ENCODE measurements around the gene MRPL11. TPM values are rescaled to one million over a fixed set of nuclear protein-coding genes. Genes with fewer than 3 reads are reported as not detected.

MRPL11 gene
- total RNA-seq, 1 experiment from 2014 or later = 105 TPM

GRCh38 chr11:66450560-66450959, 11.9 kb upstream of the MRPL11 start:
- peaks cover 12% of the 10 kb centered on the region for H3K27me3 Mint-ChIP-seq (ENCODE audit: low read depth)
- Histone ChIP-seq H3K4ac (ENCODE audit: low read depth, low read length) (no peak overlapping the region), H3K9ac (ENCODE audit: extremely low read depth, insufficient read length, low read length) (no peak overlapping the region), H4K91ac (ENCODE audit: insufficient read length, low read depth, low read length) (no peak overlapping the region), H4K20me1 (ENCODE audit: control insufficient read depth, insufficient read depth, insufficient read length) (no peaks in the 10 kb centered on the region), H3K79me1 (ENCODE audit: insufficient read depth, low read depth, low read length, poor library complexity, severe bottlenecking) (no peaks in the 10 kb centered on the region), H2BK12ac (ENCODE audit: insufficient read length, low read depth, low read length) (no peak overlapping the region), H2BK120ac (ENCODE audit: low read depth, low read length, poor library complexity, severe bottlenecking) (no peak overlapping the region), H3K27me3 (ENCODE audit: insufficient read depth, low read length) (no peaks in the 10 kb centered on the region), H3K27ac (ENCODE audit: insufficient read length, low read depth, low read length) (no peak overlapping the region), H3K4me2 (ENCODE audit: insufficient read depth, insufficient read length, low read length) (no peak overlapping the region), H3T11ph (ENCODE audit: low read length) (no peak overlapping the region), H3K14ac (ENCODE audit: insufficient read depth, low read length) (no peak overlapping the region), H2BK20ac (ENCODE audit: low read depth, low read length, poor library complexity, severe bottlenecking) (no peak overlapping the region), H3K23ac (ENCODE audit: insufficient read length, low read depth, low read length) (no peak overlapping the region), H2BK5ac (ENCODE audit: insufficient read length, low read length) (no peak overlapping the region), H3K56ac (ENCODE audit: insufficient read length, low read depth, low read length) (no peak overlapping the region), H3K18ac (ENCODE audit: insufficient read length, low read depth, low read length) (no peak overlapping the region), H4K5ac (ENCODE audit: insufficient read length, low read depth, low read length) (no peak overlapping the region), H2BK15ac (ENCODE audit: low read depth, low read length) (no peak overlapping the region), H4K8ac (replicated peaks; ENCODE audit: insufficient read length, low read depth, low read length) (no peak overlapping the region), H3K23me2 (ENCODE audit: insufficient read length, low read depth, low read length, poor library complexity, severe bottlenecking) (no peaks in the 10 kb centered on the region), H3K4me1 (ENCODE audit: insufficient read depth, low read length) (no peaks in the 10 kb centered on the region), H3K79me2 (ENCODE audit: insufficient read depth, low read length) (no peaks in the 10 kb centered on the region), H3K9me3 (ENCODE audit: control insufficient read depth, low read depth, low read length) (peaks cover 7% of the 10 kb centered on the region), H2AFZ (ENCODE audit: low read length) (no peak overlapping the region), H2AK5ac (ENCODE audit: insufficient read length, low read length) (no peak overlapping the region)
- no peak overlapping the region; a peak in 1 of 7 replicates for H3K27ac Mint-ChIP-seq
- no peak overlapping the region; a peak in 1 of 5 replicates for H3K4me3 Mint-ChIP-seq
- no CpG with 5 or more reads among the region's 4 CpGs for WGBS (ENCODE audit: extremely low coverage, insufficient read length, low lambda C conversion rate)
- peaks cover 25 to 41% of the 10 kb centered on the region in 2 experiments for H3K4me1 Mint-ChIP-seq
- DNase-seq = no peak
- peaks cover 0 to 5% (median 0%) of the 10 kb centered on the region in 3 experiments; a peak in 2 of 7 replicates for H3K36me3 Mint-ChIP-seq (ENCODE audit: insufficient read depth in 1 of 3, low read depth in 3 of 3)
- TF ChIP-seq, protein P1, sequence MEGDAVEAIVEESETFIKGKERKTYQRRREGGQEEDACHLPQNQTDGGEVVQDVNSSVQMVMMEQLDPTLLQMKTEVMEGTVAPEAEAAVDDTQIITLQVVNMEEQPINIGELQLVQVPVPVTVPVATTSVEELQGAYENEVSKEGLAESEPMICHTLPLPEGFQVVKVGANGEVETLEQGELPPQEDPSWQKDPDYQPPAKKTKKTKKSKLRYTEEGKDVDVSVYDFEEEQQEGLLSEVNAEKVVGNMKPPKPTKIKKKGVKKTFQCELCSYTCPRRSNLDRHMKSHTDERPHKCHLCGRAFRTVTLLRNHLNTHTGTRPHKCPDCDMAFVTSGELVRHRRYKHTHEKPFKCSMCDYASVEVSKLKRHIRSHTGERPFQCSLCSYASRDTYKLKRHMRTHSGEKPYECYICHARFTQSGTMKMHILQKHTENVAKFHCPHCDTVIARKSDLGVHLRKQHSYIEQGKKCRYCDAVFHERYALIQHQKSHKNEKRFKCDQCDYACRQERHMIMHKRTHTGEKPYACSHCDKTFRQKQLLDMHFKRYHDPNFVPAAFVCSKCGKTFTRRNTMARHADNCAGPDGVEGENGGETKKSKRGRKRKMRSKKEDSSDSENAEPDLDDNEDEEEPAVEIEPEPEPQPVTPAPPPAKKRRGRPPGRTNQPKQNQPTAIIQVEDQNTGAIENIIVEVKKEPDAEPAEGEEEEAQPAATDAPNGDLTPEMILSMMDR (conservative IDR thresholded peaks at IDR 0.05) = no peak
- peaks cover 0 to 9% of the 10 kb centered on the region in 2 experiments; a peak in 2 of 5 replicates for H3K9me3 Mint-ChIP-seq
